ENCODE results near the gene PHTF2. TPM values are rescaled to one million over a fixed set of nuclear protein-coding genes. Genes with fewer than 3 reads are reported as not detected.
A peak's percentile ranks its signal among the peaks of the same experiment; 100 is the strongest.

The PHTF2 gene
- total and polyA plus RNA-seq, 8 donors, result 16.2 to 40.8 (median 30.5) TPM

DNA sequence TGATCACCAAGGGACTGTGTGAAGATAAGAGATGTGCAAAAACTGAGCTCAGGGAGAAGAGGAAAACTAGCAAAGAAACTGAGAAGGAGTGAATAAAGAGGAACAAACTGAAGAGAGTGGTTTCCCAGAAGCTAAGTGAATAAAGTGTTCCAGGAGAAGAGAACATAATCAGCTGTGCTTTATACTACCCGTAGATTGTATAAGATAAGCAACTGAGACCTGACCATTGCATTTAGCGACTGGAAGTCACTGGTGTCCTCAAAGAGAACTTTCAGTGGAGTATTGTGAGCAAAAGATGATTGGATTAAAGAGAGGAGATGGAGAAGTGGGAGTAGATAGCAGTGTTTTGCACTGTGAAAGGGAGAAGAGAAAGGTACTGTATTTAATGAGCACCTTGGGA, 14.6 kb downstream of the PHTF2 start:
- Histone ChIP-seq H3K36me3 (no peaks in the 10 kb centered on the region), H3K4me1 (peaks cover 0 to 8% of the 10 kb centered on the region in 2 donors), H3K27ac (no peak overlapping the region), H3K4me3 (no peak overlapping the region), H3K27me3 (no peaks in the 10 kb centered on the region), H3K9me3 (peaks cover 0 to 14% of the 10 kb centered on the region in 2 donors)
- intact Hi-C loops (cut with DNase I), result no loop called here
- ATAC-seq (no peak), DNase-seq (no peak)
- TF ChIP-seq CTCF (IDR thresholded peaks at IDR 0.05), result no peak

- no peak overlapping the region for H3K27ac ChIP-seq
- H3K9me3 ChIP-seq, result peaks cover 5 to 56% of the 10 kb centered on the region in 2 donors
- ATAC-seq (no peak), DNase-seq (no peak)
- no peaks in the 10 kb centered on the region for H3K27me3 ChIP-seq
- H3K36me3 ChIP-seq, result no peaks in the 10 kb centered on the region
- H3K4me3 ChIP-seq, result no peak overlapping the region
- TF ChIP-seq CTCF (IDR thresholded peaks at IDR 0.05), result no peak
- intact Hi-C loops (cut with DNase I), result no loop called here
- peaks cover 0 to 3% of the 10 kb centered on the region in 2 donors for H3K4me1 ChIP-seq
These were observed 20.4 kb downstream of the PHTF2 start for GRCh38 chr7:77819021-77819420.

DNA sequence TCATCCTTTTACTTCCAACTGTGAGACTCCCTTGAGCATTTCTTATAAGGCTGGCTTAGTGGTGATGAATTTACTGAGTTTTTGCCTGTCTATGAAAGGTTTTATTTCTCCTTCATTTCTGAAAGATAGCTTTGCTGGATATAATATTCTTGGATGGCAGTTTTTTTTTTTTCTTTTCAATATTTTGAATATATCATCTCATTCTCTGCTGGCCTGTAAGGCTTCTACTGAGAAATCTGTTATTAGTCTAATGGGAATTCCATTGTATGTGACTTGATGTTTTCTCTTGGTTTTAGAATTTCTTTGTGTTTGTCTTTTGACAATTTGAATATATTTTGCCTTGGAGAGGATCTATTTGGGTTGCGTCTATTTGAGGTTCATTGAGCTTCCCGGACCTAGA, 22.4 kb downstream of the PHTF2 start:
- intact Hi-C loops (cut with DNase I), result no loop called here
- no peak overlapping the region for H3K27ac ChIP-seq
- no peak for TF ChIP-seq CTCF (IDR thresholded peaks at IDR 0.05)
- H3K27me3 ChIP-seq, result no peaks in the 10 kb centered on the region
- no peak overlapping the region for H3K4me3 ChIP-seq
- ATAC-seq (no peak), DNase-seq (no peak)
- peaks cover 5 to 64% of the 10 kb centered on the region in 2 donors for H3K9me3 ChIP-seq
- H3K4me1 ChIP-seq, result peaks cover 0 to 14% of the 10 kb centered on the region in 2 donors
- H3K36me3 ChIP-seq, result no peaks in the 10 kb centered on the region

- Histone ChIP-seq H3K4me1 (peaks cover 0 to 14% of the 10 kb centered on the region in 2 donors), H3K27ac (no peak overlapping the region), H3K27me3 (no peaks in the 10 kb centered on the region), H3K9me3 (peaks cover 5 to 65% of the 10 kb centered on the region in 2 donors), H3K36me3 (no peaks in the 10 kb centered on the region), H3K4me3 (no peak overlapping the region)
- no peak for TF ChIP-seq CTCF (IDR thresholded peaks at IDR 0.05)
- ATAC-seq (no peak), DNase-seq (no peak)
- intact Hi-C loops (cut with DNase I), result no loop called here
These were observed 23.7 kb downstream of the PHTF2 start for GRCh38 chr7:77822269-77822668.

- no peaks in the 10 kb centered on the region for H3K36me3 ChIP-seq
- TF ChIP-seq CTCF (IDR thresholded peaks at IDR 0.05), result no peak
These were observed 25.2 kb downstream of the PHTF2 start for GRCh38 chr7:77823787-77824186.

More at GRCh38 chr7:77823787-77824186, 25.2 kb downstream of the PHTF2 start:
- intact Hi-C loops (cut with DNase I), result no loop called here
- peaks cover 5 to 53% of the 10 kb centered on the region in 2 donors for H3K9me3 ChIP-seq
- DNase-seq (no peak), ATAC-seq (no peak)
- no peak overlapping the region for H3K4me3 ChIP-seq
- no peaks in the 10 kb centered on the region for H3K27me3 ChIP-seq
- H3K27ac ChIP-seq, result peak overlapping the region in 1 of 2 donors; percentile 20
- peaks cover 0 to 14% of the 10 kb centered on the region in 2 donors for H3K4me1 ChIP-seq
